ENCODE data around the gene ZBTB20.

Gene ZBTB20

DNA sequence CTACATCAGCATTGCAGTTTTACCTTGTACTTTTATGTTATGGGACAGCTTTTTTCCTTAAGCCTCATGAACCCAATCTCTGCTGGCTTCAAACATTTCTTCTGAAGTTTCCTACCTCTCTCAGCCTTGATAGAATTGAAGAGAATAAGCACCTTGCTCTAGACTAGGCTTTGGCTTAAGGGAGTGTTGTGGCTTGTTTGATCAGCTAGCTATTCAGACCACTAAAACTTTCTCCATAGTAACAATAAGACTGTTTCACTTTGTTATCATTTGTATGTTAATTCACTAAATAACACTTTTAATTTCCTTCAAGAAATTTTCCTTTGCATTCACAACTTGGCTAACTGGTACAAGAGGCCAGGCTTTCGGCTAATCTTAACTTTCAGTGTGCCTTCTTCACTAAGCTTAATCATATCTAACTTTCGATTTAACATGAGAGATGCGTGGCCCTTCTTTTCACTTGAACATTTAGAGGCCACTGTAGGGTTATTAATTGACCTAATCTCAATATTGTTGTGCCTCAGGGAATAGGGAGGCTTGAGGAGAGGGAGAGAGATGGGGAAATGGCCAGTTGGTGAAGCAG, 861.3 kb downstream of the ZBTB20 start:
- TF ChIP-seq, protein P1, sequence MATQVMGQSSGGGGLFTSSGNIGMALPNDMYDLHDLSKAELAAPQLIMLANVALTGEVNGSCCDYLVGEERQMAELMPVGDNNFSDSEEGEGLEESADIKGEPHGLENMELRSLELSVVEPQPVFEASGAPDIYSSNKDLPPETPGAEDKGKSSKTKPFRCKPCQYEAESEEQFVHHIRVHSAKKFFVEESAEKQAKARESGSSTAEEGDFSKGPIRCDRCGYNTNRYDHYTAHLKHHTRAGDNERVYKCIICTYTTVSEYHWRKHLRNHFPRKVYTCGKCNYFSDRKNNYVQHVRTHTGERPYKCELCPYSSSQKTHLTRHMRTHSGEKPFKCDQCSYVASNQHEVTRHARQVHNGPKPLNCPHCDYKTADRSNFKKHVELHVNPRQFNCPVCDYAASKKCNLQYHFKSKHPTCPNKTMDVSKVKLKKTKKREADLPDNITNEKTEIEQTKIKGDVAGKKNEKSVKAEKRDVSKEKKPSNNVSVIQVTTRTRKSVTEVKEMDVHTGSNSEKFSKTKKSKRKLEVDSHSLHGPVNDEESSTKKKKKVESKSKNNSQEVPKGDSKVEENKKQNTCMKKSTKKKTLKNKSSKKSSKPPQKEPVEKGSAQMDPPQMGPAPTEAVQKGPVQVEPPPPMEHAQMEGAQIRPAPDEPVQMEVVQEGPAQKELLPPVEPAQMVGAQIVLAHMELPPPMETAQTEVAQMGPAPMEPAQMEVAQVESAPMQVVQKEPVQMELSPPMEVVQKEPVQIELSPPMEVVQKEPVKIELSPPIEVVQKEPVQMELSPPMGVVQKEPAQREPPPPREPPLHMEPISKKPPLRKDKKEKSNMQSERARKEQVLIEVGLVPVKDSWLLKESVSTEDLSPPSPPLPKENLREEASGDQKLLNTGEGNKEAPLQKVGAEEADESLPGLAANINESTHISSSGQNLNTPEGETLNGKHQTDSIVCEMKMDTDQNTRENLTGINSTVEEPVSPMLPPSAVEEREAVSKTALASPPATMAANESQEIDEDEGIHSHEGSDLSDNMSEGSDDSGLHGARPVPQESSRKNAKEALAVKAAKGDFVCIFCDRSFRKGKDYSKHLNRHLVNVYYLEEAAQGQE (IDR thresholded peaks at IDR 0.05; ENCODE audit: insufficient read depth in 1 of 2, low read depth in 2 of 2, low read length in 2 of 2): no peak
- TF ChIP-seq FOXP2 (optimal IDR thresholded peaks at IDR 0.05; ENCODE audit: borderline replicate concordance, extremely low read depth, extremely low read length, insufficient read depth) (no peak), POLR2AphosphoS5 (IDR thresholded peaks at IDR 0.05; ENCODE audit: low read depth, low read length) (no peak), TAF1 (IDR thresholded peaks at IDR 0.05; ENCODE audit: borderline replicate concordance, insufficient read depth, low read length) (no peak), SIN3A (IDR thresholded peaks at IDR 0.05; ENCODE audit: borderline replicate concordance, insufficient read depth, low read length) (no peak)

DNA sequence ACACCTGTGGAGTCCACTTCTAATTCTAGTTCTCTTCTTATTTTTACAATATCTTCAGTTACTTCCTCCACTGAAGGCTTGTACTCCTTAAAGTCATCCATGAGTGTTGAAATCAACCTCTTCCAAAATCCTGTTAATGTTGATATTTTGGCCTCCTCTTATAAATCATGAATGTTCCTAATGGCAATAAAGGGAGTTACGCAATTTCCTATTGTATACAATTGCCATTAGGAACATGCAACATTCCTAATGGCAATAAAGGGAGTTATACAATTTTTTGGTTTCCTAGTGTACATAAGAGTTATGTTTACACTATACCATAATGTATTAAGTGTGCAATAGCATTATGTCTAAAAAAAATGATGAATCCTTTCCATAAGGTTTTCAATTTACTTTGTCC, 862.4 kb downstream of the ZBTB20 start:
- no peak for TF ChIP-seq SIN3A (IDR thresholded peaks at IDR 0.05; ENCODE audit: borderline replicate concordance, insufficient read depth, low read length)
- no peak for TF ChIP-seq TAF1 (IDR thresholded peaks at IDR 0.05; ENCODE audit: borderline replicate concordance, insufficient read depth, low read length)
- TF ChIP-seq POLR2AphosphoS5 (IDR thresholded peaks at IDR 0.05; ENCODE audit: low read depth, low read length): no peak
- no peak for TF ChIP-seq FOXP2 (optimal IDR thresholded peaks at IDR 0.05; ENCODE audit: borderline replicate concordance, extremely low read depth, extremely low read length, insufficient read depth)
- TF ChIP-seq, protein P1 (IDR thresholded peaks at IDR 0.05; ENCODE audit: insufficient read depth in 1 of 2, low read depth in 2 of 2, low read length in 2 of 2): no peak
